Tibial nerve (tissue), 4 donors: ENCODE data around the gene SPATS2. TPM values are rescaled to one million over a fixed set of nuclear protein-coding genes. Genes with fewer than 3 reads are reported as not detected.

Experiments used
- DNase-seq, 2 donors: peaks; one replicate each; pipeline ENCODE4 v3.0.0-alpha.2; 2019; ENCODE audit warnings: low spot score in 2 of 2
- H3K27ac ChIP-seq, 4 donors: fragments of 200-600 bp; sonication (generic) in 3 of 4; one replicate each; pipeline ENCODE4 v1.5.1; 2017 to 2019; ENCODE audit warnings: mild to moderate bottlenecking in 1 of 4
- H3K27me3 ChIP-seq, 2 donors: fragments of 200-600 bp; sonication (generic) in 1 of 2; one replicate each; pipeline versions ENCODE4 v1.5.1 to v1.6.0; 2017 to 2019
- H3K36me3 ChIP-seq, 3 donors: fragments of 200-600 bp; sonication (generic); one replicate each; pipeline ENCODE4 v1.5.1; 2018 to 2019
- H3K4me1 ChIP-seq, 4 donors: fragments of 200-600 bp; sonication (generic) in 3 of 4; one replicate each; pipeline ENCODE4 v1.5.1; 2017 to 2019
- H3K4me3 ChIP-seq, 4 donors: fragments of 200-600 bp; sonication (generic) in 3 of 4; one replicate each; pipeline ENCODE4 v1.5.1; 2017 to 2019; ENCODE audit warnings: mild to moderate bottlenecking in 1 of 4, moderate library complexity in 1 of 4
- H3K9me3 ChIP-seq, 4 donors: fragments of 200-600 bp; sonication (generic) in 3 of 4; one replicate each; pipeline ENCODE4 v1.5.1; 2017 to 2019
- EP300 ChIP-seq, 2 donors: sonication (generic); formaldehyde crosslinking; IDR thresholded peaks; one replicate each; pipeline ENCODE4 v1.6.1; 2017; ENCODE audit warnings: antibody characterized with exemption in 2 of 2, mild to moderate bottlenecking in 1 of 2
- POLR2A ChIP-seq, 2 donors: fragments of 450-650 bp; IDR thresholded peaks; one replicate each; pipeline ENCODE4 v1.6.1; 2017; ENCODE audit warnings: antibody characterized with exemption in 2 of 2, mild to moderate bottlenecking in 2 of 2, moderate library complexity in 2 of 2
- WGBS, 2 donors: methylation state at CpG; one replicate each; pipeline ENCODE4 v1.1.5; 2018; 5-methylcytosine and 5-hydroxymethylcytosine counted together
- total RNA-seq, 4 donors: library from RNA; depleted of rRNA; stranded (reverse); fragments of >200 nt; gene quantifications; one replicate each; pipeline ENCODE4 v1.1.0, GENCODE V29; 2016
- TF ChIP-seq, protein P1 (sequence below), 5 experiments: fragments of 200-600 bp in 3 of 5; fragments of 450-650 bp in 2 of 5; sonication (generic) in 3 of 5; IDR thresholded peaks; one replicate each; pipeline ENCODE4 v1.5.1; 2016 to 2019; ENCODE audit warnings: antibody characterized with exemption in 5 of 5, mild to moderate bottlenecking in 3 of 5, moderate library complexity in 2 of 5

The SPATS2 gene
- total RNA-seq, 4 donors from 2014 or later, result 5.9 to 14.7 (median 9.8) TPM

DNA sequence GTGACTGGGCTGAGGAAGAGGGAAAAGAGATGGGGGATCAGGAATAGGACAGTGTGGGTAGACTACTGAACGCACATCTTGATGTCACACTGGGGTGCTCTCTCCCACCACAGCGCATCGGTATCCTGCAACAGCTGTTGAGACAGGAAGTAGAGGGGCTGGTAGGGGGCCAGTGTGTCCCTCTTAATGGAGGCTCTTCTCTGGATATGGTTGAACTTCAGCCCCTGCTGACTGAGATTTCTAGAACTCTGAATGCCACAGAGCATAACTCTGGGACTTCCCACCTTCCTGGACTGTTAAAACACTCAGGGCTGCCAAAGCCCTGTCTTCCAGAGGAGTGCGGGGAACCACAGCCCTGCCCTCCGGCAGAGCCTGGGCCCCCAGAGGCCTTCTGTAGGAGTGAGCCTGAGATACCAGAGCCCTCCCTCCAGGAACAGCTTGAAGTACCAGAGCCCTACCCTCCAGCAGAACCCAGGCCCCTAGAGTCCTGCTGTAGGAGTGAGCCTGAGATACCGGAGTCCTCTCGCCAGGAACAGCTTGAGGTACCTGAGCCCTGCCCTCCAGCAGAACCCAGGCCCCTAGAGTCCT, 37.1 kb upstream of the SPATS2 start:
- 86 to 90% methylated on average over 5 to 7 of the region's 7 CpGs for WGBS, 2 donors

DNA sequence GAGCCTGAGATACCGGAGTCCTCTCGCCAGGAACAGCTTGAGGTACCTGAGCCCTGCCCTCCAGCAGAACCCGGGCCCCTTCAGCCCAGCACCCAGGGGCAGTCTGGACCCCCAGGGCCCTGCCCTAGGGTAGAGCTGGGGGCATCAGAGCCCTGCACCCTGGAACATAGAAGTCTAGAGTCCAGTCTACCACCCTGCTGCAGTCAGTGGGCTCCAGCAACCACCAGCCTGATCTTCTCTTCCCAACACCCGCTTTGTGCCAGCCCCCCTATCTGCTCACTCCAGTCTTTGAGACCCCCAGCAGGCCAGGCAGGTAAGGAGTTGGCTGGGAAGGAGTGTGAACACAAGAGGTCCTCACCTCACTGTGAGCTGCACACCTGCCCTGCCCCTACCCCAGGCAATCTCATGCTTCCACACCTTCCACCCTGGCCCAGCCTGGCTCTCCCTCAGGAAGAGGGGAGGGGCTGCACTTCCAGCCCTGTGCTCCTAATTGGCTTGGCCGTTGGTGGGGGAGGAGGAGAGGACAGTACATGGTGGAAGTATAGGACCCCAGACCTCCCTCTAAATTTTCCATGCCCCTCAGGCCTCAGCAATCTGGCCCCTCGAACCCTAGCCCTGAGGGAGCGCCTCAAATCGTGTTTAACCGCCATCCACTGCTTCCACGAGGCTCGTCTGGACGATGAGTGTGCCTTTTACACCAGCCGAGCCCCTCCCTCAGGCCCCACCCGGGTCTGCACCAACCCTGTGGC, 36.5 kb upstream of the SPATS2 start:
- peaks cover 0 to 46% of the 10 kb centered on the region in 2 donors for H3K27me3 ChIP-seq
- peaks cover 0 to 18% (median 6%) of the 10 kb centered on the region in 4 donors for H3K4me1 ChIP-seq
- DNase-seq, result no peak
- TF ChIP-seq, protein P1, sequence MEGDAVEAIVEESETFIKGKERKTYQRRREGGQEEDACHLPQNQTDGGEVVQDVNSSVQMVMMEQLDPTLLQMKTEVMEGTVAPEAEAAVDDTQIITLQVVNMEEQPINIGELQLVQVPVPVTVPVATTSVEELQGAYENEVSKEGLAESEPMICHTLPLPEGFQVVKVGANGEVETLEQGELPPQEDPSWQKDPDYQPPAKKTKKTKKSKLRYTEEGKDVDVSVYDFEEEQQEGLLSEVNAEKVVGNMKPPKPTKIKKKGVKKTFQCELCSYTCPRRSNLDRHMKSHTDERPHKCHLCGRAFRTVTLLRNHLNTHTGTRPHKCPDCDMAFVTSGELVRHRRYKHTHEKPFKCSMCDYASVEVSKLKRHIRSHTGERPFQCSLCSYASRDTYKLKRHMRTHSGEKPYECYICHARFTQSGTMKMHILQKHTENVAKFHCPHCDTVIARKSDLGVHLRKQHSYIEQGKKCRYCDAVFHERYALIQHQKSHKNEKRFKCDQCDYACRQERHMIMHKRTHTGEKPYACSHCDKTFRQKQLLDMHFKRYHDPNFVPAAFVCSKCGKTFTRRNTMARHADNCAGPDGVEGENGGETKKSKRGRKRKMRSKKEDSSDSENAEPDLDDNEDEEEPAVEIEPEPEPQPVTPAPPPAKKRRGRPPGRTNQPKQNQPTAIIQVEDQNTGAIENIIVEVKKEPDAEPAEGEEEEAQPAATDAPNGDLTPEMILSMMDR (IDR thresholded peaks at IDR 0.05), result no peak
- TF ChIP-seq POLR2A (IDR thresholded peaks at IDR 0.05), result no peak
- TF ChIP-seq EP300 (IDR thresholded peaks at IDR 0.05), result no peak
- no peaks in the 10 kb centered on the region for H3K9me3 ChIP-seq
- no peaks in the 10 kb centered on the region for H3K36me3 ChIP-seq
- H3K4me3 ChIP-seq, result no peak overlapping the region
- 66 to 72% methylated on average over 12 to 13 of the region's 14 CpGs for WGBS, 2 donors
- no peak overlapping the region for H3K27ac ChIP-seq

More for the DNA sequence above, 37.1 kb upstream of the SPATS2 start:
- no peak for DNase-seq
- no peak overlapping the region for H3K4me3 ChIP-seq
- no peak overlapping the region for H3K27ac ChIP-seq
- peaks cover 0 to 18% (median 6%) of the 10 kb centered on the region in 4 donors for H3K4me1 ChIP-seq
- TF ChIP-seq POLR2A (IDR thresholded peaks at IDR 0.05) (no peak), EP300 (IDR thresholded peaks at IDR 0.05) (no peak)
- TF ChIP-seq, protein P1 (IDR thresholded peaks at IDR 0.05), result no peak
- no peaks in the 10 kb centered on the region for H3K36me3 ChIP-seq
- H3K27me3 ChIP-seq, result peaks cover 0 to 40% of the 10 kb centered on the region in 2 donors
- no peaks in the 10 kb centered on the region for H3K9me3 ChIP-seq

DNA sequence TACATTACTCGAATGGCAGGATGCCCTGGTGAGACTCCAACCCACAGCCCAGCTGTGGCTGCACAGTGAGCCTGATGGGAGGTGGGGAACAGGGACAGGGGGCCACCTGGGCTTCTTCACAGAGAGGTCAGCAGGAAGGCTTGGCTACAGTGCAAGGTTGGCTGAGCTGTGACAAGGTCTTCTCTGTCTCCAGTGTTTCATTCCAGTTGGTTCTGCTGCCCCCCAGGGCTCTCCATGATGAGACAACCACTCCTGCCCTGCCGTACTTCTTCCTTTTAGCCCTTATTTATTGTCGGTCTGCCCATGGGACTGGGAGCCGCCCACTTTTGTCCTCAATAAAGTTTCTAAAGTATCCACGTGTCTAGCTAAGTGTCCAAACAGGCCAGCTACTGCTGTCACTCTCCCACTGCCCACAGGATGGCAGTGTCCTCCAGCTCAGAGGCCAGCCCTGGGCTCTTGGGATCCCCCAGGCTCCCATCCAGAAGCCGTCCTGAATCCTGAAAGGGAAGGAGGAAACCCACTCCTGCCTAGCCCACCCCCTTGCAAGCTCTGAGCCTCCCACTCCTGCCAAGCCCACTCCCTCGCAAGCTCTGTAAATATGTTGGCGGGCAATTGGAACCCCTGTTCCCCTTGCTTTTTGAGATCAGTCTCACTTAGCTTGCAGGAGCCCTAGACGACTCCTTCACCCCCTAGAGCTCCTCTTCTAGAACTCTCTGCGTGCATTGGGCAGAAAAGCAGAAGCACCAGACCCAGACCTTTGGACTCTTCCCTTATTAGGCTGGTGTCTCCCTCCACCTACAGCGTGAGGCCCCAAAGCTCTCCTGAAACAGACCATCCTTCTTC, 35.7 kb upstream of the SPATS2 start:
- Histone ChIP-seq H3K9me3 (no peaks in the 10 kb centered on the region), H3K36me3 (no peaks in the 10 kb centered on the region), H3K4me3 (no peak overlapping the region), H3K4me1 (peaks cover 0 to 26% (median 8%) of the 10 kb centered on the region in 4 donors), H3K27me3 (peaks cover 4 to 54% of the 10 kb centered on the region in 2 donors), H3K27ac (no peak overlapping the region)
- no peak for TF ChIP-seq EP300 (IDR thresholded peaks at IDR 0.05)
- TF ChIP-seq, protein P1 (IDR thresholded peaks at IDR 0.05), result peak; percentile 59 to 78 (median 73)
- DNase-seq, result peak; percentile 45 to 62
- 38 to 44% methylated on average over 11 of the region's 11 CpGs for WGBS, 2 donors

DNA sequence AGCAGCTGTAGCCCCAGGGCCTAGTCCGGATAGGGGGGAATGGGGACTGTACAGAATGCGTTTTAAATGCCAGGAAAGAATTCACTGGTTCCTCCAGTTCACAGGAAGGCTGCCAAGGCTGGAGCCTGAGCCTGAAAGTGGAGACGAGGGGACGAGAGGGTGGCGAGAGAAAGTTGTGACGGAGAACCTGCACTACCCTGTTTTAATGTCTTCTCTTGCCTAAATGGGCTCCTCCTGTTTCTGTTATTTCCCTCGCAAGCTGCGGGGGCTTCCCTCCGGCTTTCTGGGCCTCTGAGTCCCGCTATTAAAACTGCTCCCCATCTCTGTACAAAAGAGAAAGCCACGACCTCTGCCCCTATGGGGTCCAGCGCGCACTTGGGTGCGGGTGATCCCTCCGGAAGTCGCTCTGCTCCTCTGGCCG, 34.8 kb upstream of the SPATS2 start:
- peaks cover 4 to 63% of the 10 kb centered on the region in 2 donors for H3K27me3 ChIP-seq
- peaks cover 0 to 34% (median 10%) of the 10 kb centered on the region in 4 donors for H3K4me1 ChIP-seq
- 67 to 75% methylated on average over 17 of the region's 17 CpGs for WGBS, 2 donors
- H3K4me3 ChIP-seq, result no peak overlapping the region
- no peak for DNase-seq
- TF ChIP-seq EP300 (IDR thresholded peaks at IDR 0.05) (no peak), POLR2A (IDR thresholded peaks at IDR 0.05) (no peak)
- TF ChIP-seq, protein P1 (IDR thresholded peaks at IDR 0.05), result no peak
- no peaks in the 10 kb centered on the region for H3K36me3 ChIP-seq
- H3K27ac ChIP-seq, result no peak overlapping the region
- no peaks in the 10 kb centered on the region for H3K9me3 ChIP-seq
